Aorta (tissue), 5 donors: ENCODE measurements around the gene OAS2. TPM values are rescaled to one million over a fixed set of nuclear protein-coding genes. Genes with fewer than 3 reads are reported as not detected.

Source experiments
- ATAC-seq: fragments of 200-7000 bp; cut with Tn5 transposase; one replicate; pipeline ENCODE4 v1.9.1; 2022; ENCODE audit warnings: moderate library complexity; ENCODE audit not compliant: low FRiP score
- DNase-seq, 2 donors: peaks; one replicate each; pipeline ENCODE4 v3.0.0-alpha.2; 2020
- H3K27ac ChIP-seq, 2 donors: one replicate each; pipeline ENCODE4 v1.5.1; 2013; ENCODE audit warnings: low read length in 2 of 2, mild to moderate bottlenecking in 2 of 2, moderate library complexity in 2 of 2, control low read depth in 1 of 2, inconsistent platforms in 1 of 2, low read depth in 1 of 2
- H3K27me3 ChIP-seq, 2 donors: one replicate each; pipeline ENCODE4 v1.6.1; 2013; ENCODE audit warnings: control low read depth in 1 of 2, low read length in 1 of 2, mild to moderate bottlenecking in 1 of 2, moderate library complexity in 1 of 2; ENCODE audit not compliant: insufficient read depth in 2 of 2, control insufficient read depth in 1 of 2
- H3K36me3 ChIP-seq, 2 donors: one replicate each; pipeline ENCODE4 v1.6.1; 2013; ENCODE audit warnings: control low read depth in 1 of 2, low read length in 1 of 2, mild to moderate bottlenecking in 1 of 2; ENCODE audit not compliant: insufficient read depth in 2 of 2, control insufficient read depth in 1 of 2
- H3K4me1 ChIP-seq, 2 donors: one replicate each; pipeline ENCODE4 v1.6.1; 2013; ENCODE audit warnings: low read length in 2 of 2, control low read depth in 1 of 2, mild to moderate bottlenecking in 1 of 2, moderate library complexity in 1 of 2; ENCODE audit not compliant: insufficient read depth in 2 of 2, control insufficient read depth in 1 of 2
- H3K4me3 ChIP-seq, 2 donors: one replicate each; pipeline ENCODE4 v1.5.1; 2013; ENCODE audit warnings: low read length in 2 of 2, control low read depth in 1 of 2, mild to moderate bottlenecking in 1 of 2
- H3K9me3 ChIP-seq: one replicate; pipeline ENCODE4 v1.6.1; 2013; ENCODE audit warnings: mild to moderate bottlenecking, low read length; ENCODE audit not compliant: control insufficient read depth
- WGBS, 2 donors: extraction: QIAGEN DNeasy Blood & Tissue Kit; methylation state at CpG; one replicate each; pipeline ENCODE4 v1.1.7; 2013; 5-methylcytosine and 5-hydroxymethylcytosine counted together
- intact Hi-C, 2 donors: fragments of 100-400 bp; cut with DNase I; formaldehyde crosslinking; loops; one replicate each; pipeline versions ENCODE4 v1.14.2 to v1.15.0; 2022
- long read RNA-seq, 2 donors: library from polyadenylated mRNA; unstranded; transcript quantifications; one replicate each; pipeline ENCODE4 v2.0.0, GENCODE V29; 2020 to 2021
- polyA plus RNA-seq, 2 donors: library from polyadenylated mRNA; stranded (reverse); fragments of 200-250 nt; gene quantifications; one replicate each; pipeline ENCODE4 v1.2.3, GENCODE V29; 2013
- total RNA-seq, 2 donors: library from RNA; stranded (reverse); fragmentation: NEBNext Ultra II Directional; extraction: Animal tissue kit (Norgen Biotek cat#: 25700); gene quantifications; one replicate each; pipeline ENCODE4 v1.2.1, GENCODE V29; 2021
- donor health status: healthy with polysubstance abuse.
- donor health status: Bipolar disorder and iron deficiency.
- donor health status: DM: no; HTN: no; CAD: no.
- donor health status: DM: no; HTN: no; CAD: no.
- donor health status: DM: yes; HTN: yes; CAD: no.

The OAS2 gene, protein sequence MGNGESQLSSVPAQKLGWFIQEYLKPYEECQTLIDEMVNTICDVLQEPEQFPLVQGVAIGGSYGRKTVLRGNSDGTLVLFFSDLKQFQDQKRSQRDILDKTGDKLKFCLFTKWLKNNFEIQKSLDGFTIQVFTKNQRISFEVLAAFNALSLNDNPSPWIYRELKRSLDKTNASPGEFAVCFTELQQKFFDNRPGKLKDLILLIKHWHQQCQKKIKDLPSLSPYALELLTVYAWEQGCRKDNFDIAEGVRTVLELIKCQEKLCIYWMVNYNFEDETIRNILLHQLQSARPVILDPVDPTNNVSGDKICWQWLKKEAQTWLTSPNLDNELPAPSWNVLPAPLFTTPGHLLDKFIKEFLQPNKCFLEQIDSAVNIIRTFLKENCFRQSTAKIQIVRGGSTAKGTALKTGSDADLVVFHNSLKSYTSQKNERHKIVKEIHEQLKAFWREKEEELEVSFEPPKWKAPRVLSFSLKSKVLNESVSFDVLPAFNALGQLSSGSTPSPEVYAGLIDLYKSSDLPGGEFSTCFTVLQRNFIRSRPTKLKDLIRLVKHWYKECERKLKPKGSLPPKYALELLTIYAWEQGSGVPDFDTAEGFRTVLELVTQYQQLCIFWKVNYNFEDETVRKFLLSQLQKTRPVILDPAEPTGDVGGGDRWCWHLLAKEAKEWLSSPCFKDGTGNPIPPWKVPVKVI
- total RNA-seq = 10 to 100 TPM; 12.6 to 18.6 TPM
- polyA plus RNA-seq = 1 to 10 TPM; 4.8 to 8.1 TPM
- long read RNA-seq, donor 1, full-length matches to known transcripts = 9 of 17 reads
- long read RNA-seq, donor 1, partial matches to known transcripts = 2 of 17 reads
- long read RNA-seq, donor 1, other reads (novel, unspliced or antisense) = 6 of 17 reads
- long read RNA-seq, donor 2, partial matches to known transcripts = 0 of 2 reads
- long read RNA-seq, donor 2, other reads (novel, unspliced or antisense) = 2 of 2 reads

DNA sequence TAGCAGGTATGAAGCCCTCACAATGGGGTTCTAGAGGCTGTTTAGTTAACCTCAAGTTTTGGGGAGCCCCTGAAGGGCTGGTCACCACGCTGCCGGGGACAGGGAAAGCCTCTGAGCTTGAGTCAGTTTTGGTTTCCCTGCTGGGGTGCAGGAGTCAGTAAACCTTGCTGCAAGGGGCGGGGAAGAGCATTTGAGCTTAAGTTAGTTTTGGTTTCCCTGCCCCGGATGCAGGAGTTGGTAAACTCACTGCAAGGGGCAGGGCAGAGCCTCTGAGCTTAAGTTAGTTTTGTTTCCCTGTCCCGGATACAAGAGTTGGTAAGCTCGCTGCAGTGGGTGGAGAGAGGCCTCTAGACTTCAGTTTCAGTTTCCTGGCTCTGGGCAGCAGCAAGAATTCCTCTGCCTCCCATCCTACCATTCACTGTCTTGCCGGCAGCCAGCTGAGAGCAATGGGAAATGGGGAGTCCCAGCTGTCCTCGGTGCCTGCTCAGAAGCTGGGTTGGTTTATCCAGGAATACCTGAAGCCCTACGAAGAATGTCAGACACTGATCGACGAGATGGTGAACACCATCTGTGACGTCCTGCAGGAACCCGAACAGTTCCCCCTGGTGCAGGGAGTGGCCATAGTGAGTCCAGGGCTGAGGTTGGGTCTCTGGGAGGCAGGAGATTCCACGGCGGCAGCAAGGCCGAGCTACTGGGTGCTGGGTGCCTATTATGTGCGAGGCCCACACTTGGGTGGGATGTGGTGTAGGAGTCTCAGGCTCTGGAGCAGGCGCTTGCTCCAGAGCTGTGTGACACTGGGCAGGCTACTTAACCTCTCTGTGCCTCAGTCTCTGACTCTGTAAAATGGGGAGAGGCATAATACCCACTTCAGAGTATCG lies at the start of gene OAS2:
TSS of gene OAS2 (plus strand) at position 357 of the 878 bp plus-strand sequence. CDS start at position 447, 90 bp downstream.
- H3K4me1 ChIP-seq = peaks cover 0 to 3% of the 10 kb centered on the region in 2 donors
- DNase-seq = peak; percentile 76 to 77
- no peaks in the 10 kb centered on the region for H3K27me3 ChIP-seq
- H3K9me3 ChIP-seq = no peaks in the 10 kb centered on the region
- no peaks in the 10 kb centered on the region for H3K36me3 ChIP-seq
- intact Hi-C loops = no loop called here
- 42 to 43% methylated on average over 19 of the region's 19 CpGs for WGBS, 2 donors
- H3K4me3 ChIP-seq = peak within 1 kb of the TSS in 1 of 2 donors; percentile 52
- ATAC-seq = peak; percentile 92
- peak within 1 kb of the TSS in 1 of 2 donors; percentile 26 for H3K27ac ChIP-seq

- ATAC-seq = no peak
- Histone ChIP-seq H3K36me3 (no peaks in the 10 kb centered on the region), H3K9me3 (no peaks in the 10 kb centered on the region), H3K27me3 (no peaks in the 10 kb centered on the region), H3K27ac (no peak overlapping the region), H3K4me1 (no peaks in the 10 kb centered on the region), H3K4me3 (no peak overlapping the region)
- 77 to 91% methylated on average over 1 of the region's 1 CpG for WGBS, 2 donors
- no peak for DNase-seq
- intact Hi-C loops = no loop called here
Observed at GRCh38 chr12:112928978-112929377, 49.3 kb upstream of the OAS2 start.

- no peak for ATAC-seq
- intact Hi-C loops = no loop called here
- H3K27me3 ChIP-seq = no peaks in the 10 kb centered on the region
- no peak overlapping the region for H3K4me3 ChIP-seq
- H3K9me3 ChIP-seq = no peaks in the 10 kb centered on the region
- WGBS, 2 donors = 91 to 93% methylated on average over 3 of the region's 3 CpGs
- no peaks in the 10 kb centered on the region for H3K36me3 ChIP-seq
- DNase-seq = no peak
- no peak overlapping the region for H3K27ac ChIP-seq
- H3K4me1 ChIP-seq = no peaks in the 10 kb centered on the region
Observed at GRCh38 chr12:112929715-112930114, 48.6 kb upstream of the OAS2 start.

DNA sequence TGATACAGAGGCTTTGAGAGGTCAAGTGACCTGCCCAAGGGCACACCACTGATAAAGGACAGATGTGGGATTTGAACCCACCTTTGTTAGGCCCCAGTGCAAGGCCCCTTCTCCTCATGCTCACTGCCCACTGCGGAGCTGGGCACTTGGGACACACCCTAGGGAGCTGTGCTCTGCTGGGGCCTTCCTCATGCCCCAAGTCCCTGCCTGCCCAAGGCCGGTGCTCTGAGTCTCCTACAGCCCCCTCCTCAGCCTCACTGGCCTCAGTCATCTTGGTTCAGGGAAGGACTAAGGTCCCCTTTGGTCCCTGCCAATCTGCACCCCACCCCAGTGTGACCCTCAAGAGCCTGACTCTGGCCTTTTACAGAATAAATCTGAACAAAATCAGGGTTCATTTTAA lies 48.0 kb upstream of the OAS2 start:
- Histone ChIP-seq H3K36me3 (no peaks in the 10 kb centered on the region), H3K27ac (no peak overlapping the region), H3K27me3 (no peaks in the 10 kb centered on the region), H3K9me3 (no peaks in the 10 kb centered on the region), H3K4me3 (no peak overlapping the region), H3K4me1 (no peaks in the 10 kb centered on the region)
- ATAC-seq = no peak
- DNase-seq = no peak
- intact Hi-C loops = no loop called here
- 90 to 91% methylated on average over 2 of the region's 2 CpGs for WGBS, 2 donors

- Histone ChIP-seq H3K27me3 (no peaks in the 10 kb centered on the region), H3K4me1 (no peaks in the 10 kb centered on the region), H3K4me3 (no peak overlapping the region), H3K36me3 (no peaks in the 10 kb centered on the region), H3K27ac (no peak overlapping the region), H3K9me3 (no peaks in the 10 kb centered on the region)
- ATAC-seq (no peak), DNase-seq (no peak)
- intact Hi-C loops = no loop called here
- 44 to 59% methylated on average over 6 of the region's 6 CpGs for WGBS, 2 donors
Observed at GRCh38 chr12:112932485-112933128, 45.7 kb upstream of the OAS2 start.

- Histone ChIP-seq H3K27ac (no peak overlapping the region), H3K36me3 (no peaks in the 10 kb centered on the region), H3K4me3 (no peak overlapping the region), H3K27me3 (no peaks in the 10 kb centered on the region), H3K4me1 (no peaks in the 10 kb centered on the region), H3K9me3 (no peaks in the 10 kb centered on the region)
- WGBS, 2 donors = 71 to 77% methylated on average over 2 of the region's 2 CpGs
- DNase-seq = no peak
- ATAC-seq = no peak
- intact Hi-C loops = no loop called here
Observed at GRCh38 chr12:112933129-112933505, 45.2 kb upstream of the OAS2 start.

DNA sequence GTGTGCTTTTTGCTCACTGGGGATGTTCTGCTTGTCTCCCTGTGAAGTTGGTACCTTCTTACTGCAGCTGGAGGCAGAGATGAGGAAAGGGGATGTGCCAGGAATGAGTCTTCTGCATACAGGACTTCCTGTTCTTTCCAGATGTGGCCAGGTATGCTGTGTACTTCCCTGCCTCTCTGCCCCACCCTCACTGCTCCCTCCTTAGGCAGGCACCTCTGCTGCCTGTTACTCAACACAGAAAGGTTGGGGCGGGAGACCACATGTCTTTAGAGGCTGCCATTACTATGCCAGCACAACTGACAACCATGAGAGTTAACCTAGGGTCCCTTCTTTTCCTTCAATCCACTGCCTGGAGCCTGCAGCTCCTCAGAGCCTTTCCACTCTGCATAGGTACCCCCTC lies 42.1 kb upstream of the OAS2 start:
- H3K36me3 ChIP-seq = no peaks in the 10 kb centered on the region
- 67 to 92% methylated on average over 1 of the region's 1 CpG for WGBS, 2 donors
- ATAC-seq = no peak
- no peaks in the 10 kb centered on the region for H3K9me3 ChIP-seq
- no peaks in the 10 kb centered on the region for H3K4me1 ChIP-seq
- no peak overlapping the region for H3K4me3 ChIP-seq
- H3K27ac ChIP-seq = no peak overlapping the region
- intact Hi-C loops = no loop called here
- H3K27me3 ChIP-seq = no peaks in the 10 kb centered on the region
- DNase-seq = no peak

GRCh38 chr12:112936927-112937326 lies 41.4 kb upstream of the OAS2 start:
- DNase-seq (no peak), ATAC-seq (no peak)
- intact Hi-C loops = no loop called here
- no peaks in the 10 kb centered on the region for H3K27me3 ChIP-seq
- H3K4me3 ChIP-seq = no peak overlapping the region
- H3K4me1 ChIP-seq = no peaks in the 10 kb centered on the region
- no peaks in the 10 kb centered on the region for H3K9me3 ChIP-seq
- H3K27ac ChIP-seq = no peak overlapping the region
- H3K36me3 ChIP-seq = no peaks in the 10 kb centered on the region
- WGBS, 2 donors = 71 to 73% methylated on average over 2 of the region's 2 CpGs
